ENCODE results near the gene NUBP1.

The NUBP1 gene

DNA sequence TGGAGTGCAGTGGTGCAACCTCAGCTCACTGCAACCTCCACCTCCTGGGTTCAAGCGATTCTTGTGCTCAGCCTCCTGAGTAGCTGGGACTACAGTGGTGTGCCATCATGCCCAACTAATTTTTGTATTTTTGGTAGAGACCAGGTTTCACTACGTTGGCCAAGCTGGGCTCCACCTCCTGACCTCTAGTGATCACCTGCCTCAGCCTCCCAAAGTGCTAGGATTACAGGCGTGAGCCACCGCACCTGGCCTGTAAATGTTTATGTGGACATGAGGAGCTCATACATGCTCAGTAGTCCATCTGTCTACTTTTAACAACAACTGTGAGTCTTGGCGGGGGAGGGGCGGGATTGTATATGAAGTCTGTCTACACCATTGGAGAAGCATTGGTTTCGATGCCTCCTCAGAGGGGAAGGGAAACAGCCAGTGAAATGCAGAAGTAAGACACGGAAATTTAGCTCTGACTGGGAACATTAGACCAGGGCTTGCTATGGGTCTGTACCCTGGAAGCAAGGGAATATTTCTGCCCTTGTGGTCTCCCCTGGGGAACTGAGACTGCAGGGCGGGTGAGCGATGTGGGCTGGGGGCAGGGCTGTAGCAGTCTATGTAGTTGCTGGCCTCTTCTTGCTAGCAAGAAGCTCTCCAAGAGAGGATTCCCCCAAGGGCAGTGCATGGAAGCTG, 9.3 kb downstream of the NUBP1 start:
- Histone ChIP-seq H3K4me3 (ENCODE audit: extremely low read depth, insufficient read depth, low read length, poor library complexity, severe bottlenecking) (no peak overlapping the region), H3K9me3 (ENCODE audit: control insufficient read depth, low read length) (no peaks in the 10 kb centered on the region), H3K27ac (ENCODE audit: low read depth, low read length, severe bottlenecking) (no peak overlapping the region), H3K36me3 (ENCODE audit: control insufficient read depth, insufficient read depth, low read length) (peaks cover 38% of the 10 kb centered on the region), H3K4me1 (ENCODE audit: control insufficient read depth, insufficient read depth, low read length, poor library complexity, severe bottlenecking) (no peaks in the 10 kb centered on the region)
- WGBS, 2 experiments (ENCODE audit: insufficient coverage in 2 of 2): 94 to 98% methylated on average over 7 to 9 of the region's 10 CpGs

DNA sequence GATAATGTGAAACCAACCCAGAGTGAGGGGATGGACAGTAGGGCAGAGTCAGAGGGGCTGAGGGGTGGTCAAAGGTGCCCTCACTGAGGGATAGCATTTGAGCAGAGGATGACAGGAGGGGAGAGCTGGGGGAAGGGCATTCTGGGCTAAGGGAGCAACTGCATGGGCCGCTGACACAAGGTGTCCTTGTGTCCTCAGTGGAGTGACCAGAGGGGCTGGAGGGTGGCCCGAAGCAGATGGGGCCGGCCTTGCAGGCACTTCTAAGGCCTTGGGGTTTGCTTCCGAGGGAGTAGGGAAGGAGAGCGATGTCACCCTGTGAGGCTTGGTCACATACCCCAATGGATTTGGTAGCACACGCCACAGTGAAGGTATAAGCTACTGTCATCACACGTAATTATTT, 10.0 kb downstream of the NUBP1 start:
- Histone ChIP-seq H3K9me3 (ENCODE audit: control insufficient read depth, low read length) (no peaks in the 10 kb centered on the region), H3K4me1 (ENCODE audit: control insufficient read depth, insufficient read depth, low read length, poor library complexity, severe bottlenecking) (no peaks in the 10 kb centered on the region), H3K4me3 (ENCODE audit: extremely low read depth, insufficient read depth, low read length, poor library complexity, severe bottlenecking) (no peak overlapping the region), H3K27ac (ENCODE audit: low read depth, low read length, severe bottlenecking) (no peak overlapping the region), H3K36me3 (ENCODE audit: control insufficient read depth, insufficient read depth, low read length) (peaks cover 37% of the 10 kb centered on the region)
- WGBS, 2 experiments (ENCODE audit: insufficient coverage in 2 of 2): 90 to 95% methylated on average over 2 to 4 of the region's 7 CpGs

GRCh38 chr16:10754941-10755340, 11.3 kb downstream of the NUBP1 start:
- Histone ChIP-seq H3K27ac (ENCODE audit: low read depth, low read length, severe bottlenecking) (no peak overlapping the region), H3K4me3 (ENCODE audit: extremely low read depth, insufficient read depth, low read length, poor library complexity, severe bottlenecking) (no peak overlapping the region), H3K9me3 (ENCODE audit: control insufficient read depth, low read length) (no peaks in the 10 kb centered on the region), H3K36me3 (ENCODE audit: control insufficient read depth, insufficient read depth, low read length) (peaks cover 46% of the 10 kb centered on the region), H3K4me1 (ENCODE audit: control insufficient read depth, insufficient read depth, low read length, poor library complexity, severe bottlenecking) (no peaks in the 10 kb centered on the region)
- 80 to 100% methylated on average over 1 to 2 of the region's 4 CpGs for WGBS, 2 experiments (ENCODE audit: insufficient coverage in 2 of 2)

GRCh38 chr16:10756574-10756973, 12.9 kb downstream of the NUBP1 start:
- Histone ChIP-seq H3K27ac (ENCODE audit: low read depth, low read length, severe bottlenecking) (no peak overlapping the region), H3K4me1 (ENCODE audit: control insufficient read depth, insufficient read depth, low read length, poor library complexity, severe bottlenecking) (no peaks in the 10 kb centered on the region), H3K36me3 (ENCODE audit: control insufficient read depth, insufficient read depth, low read length) (peaks cover 55% of the 10 kb centered on the region), H3K4me3 (ENCODE audit: extremely low read depth, insufficient read depth, low read length, poor library complexity, severe bottlenecking) (no peak overlapping the region), H3K9me3 (ENCODE audit: control insufficient read depth, low read length) (no peaks in the 10 kb centered on the region)
- 95 to 97% methylated on average over 5 to 6 of the region's 6 CpGs for WGBS, 2 experiments (ENCODE audit: insufficient coverage in 2 of 2)

DNA sequence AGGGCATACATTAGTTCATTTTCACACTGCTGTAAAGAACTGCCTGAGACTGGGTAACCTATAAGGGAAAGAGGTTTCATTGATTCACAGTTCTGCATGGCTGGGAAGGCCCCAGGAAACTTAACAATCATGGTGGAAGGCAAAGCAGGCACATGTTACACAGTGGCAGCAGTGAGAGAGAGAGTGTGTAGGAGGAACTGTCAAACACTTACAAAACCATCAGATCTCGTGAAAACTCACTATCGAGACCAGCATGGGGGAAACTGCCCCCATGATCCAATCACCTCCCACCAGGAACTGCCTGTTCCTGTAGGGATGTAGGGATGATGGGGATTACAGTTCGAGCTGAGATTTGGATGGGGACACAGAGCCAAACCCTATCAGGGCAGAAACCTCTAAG, 17.2 kb downstream of the NUBP1 start:
- Histone ChIP-seq H3K4me1 (ENCODE audit: control insufficient read depth, insufficient read depth, low read length, poor library complexity, severe bottlenecking) (no peaks in the 10 kb centered on the region), H3K4me3 (ENCODE audit: extremely low read depth, insufficient read depth, low read length, poor library complexity, severe bottlenecking) (no peak overlapping the region), H3K36me3 (ENCODE audit: control insufficient read depth, insufficient read depth, low read length) (peaks cover 68% of the 10 kb centered on the region), H3K9me3 (ENCODE audit: control insufficient read depth, low read length) (no peaks in the 10 kb centered on the region), H3K27ac (ENCODE audit: low read depth, low read length, severe bottlenecking) (no peak overlapping the region)
- 71 to 83% methylated on average over 1 of the region's 3 CpGs for WGBS, 2 experiments (ENCODE audit: insufficient coverage in 2 of 2)

GRCh38 chr16:10761373-10761772, 17.7 kb downstream of the NUBP1 start:
- Histone ChIP-seq H3K27ac (ENCODE audit: low read depth, low read length, severe bottlenecking) (no peak overlapping the region), H3K36me3 (ENCODE audit: control insufficient read depth, insufficient read depth, low read length) (peaks cover 68% of the 10 kb centered on the region), H3K4me1 (ENCODE audit: control insufficient read depth, insufficient read depth, low read length, poor library complexity, severe bottlenecking) (no peaks in the 10 kb centered on the region), H3K9me3 (ENCODE audit: control insufficient read depth, low read length) (no peaks in the 10 kb centered on the region), H3K4me3 (ENCODE audit: extremely low read depth, insufficient read depth, low read length, poor library complexity, severe bottlenecking) (no peak overlapping the region)
- WGBS, 2 experiments (ENCODE audit: insufficient coverage in 2 of 2): 92 to 96% methylated on average over 8 of the region's 8 CpGs

GRCh38 chr16:10762336-10763016, 18.8 kb downstream of the NUBP1 start:
- no peak overlapping the region for H3K4me3 ChIP-seq (ENCODE audit: extremely low read depth, insufficient read depth, low read length, poor library complexity, severe bottlenecking)
- H3K27ac ChIP-seq (ENCODE audit: low read depth, low read length, severe bottlenecking): no peak overlapping the region
- no peaks in the 10 kb centered on the region for H3K9me3 ChIP-seq (ENCODE audit: control insufficient read depth, low read length)
- H3K36me3 ChIP-seq (ENCODE audit: control insufficient read depth, insufficient read depth, low read length): peaks cover 67% of the 10 kb centered on the region
- H3K4me1 ChIP-seq (ENCODE audit: control insufficient read depth, insufficient read depth, low read length, poor library complexity, severe bottlenecking): no peaks in the 10 kb centered on the region
- 94 to 96% methylated on average over 23 to 33 of the region's 35 CpGs for WGBS, 2 experiments (ENCODE audit: insufficient coverage in 2 of 2)

DNA sequence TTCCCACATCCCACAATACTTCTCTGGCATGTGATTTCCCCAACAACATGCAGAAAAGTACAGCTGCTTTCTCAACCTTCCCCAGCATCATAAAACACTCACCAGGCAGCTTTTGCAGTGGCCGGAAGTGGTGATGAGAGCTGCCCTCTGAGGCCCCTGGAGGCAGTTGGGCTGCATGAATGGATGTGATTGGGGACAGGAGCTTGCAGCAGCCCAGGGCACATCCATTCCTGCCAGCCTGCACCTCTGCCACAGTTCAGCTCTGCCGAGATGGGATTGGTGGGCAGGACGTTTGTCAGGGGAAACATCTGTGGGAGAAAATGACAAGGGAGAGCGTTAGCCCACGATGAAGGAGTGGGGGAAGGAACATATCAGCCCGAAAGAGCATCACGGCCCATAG, 19.8 kb downstream of the NUBP1 start:
- H3K9me3 ChIP-seq (ENCODE audit: control insufficient read depth, low read length): no peaks in the 10 kb centered on the region
- WGBS, 2 experiments (ENCODE audit: insufficient coverage in 2 of 2): 90 to 94% methylated on average over 6 of the region's 7 CpGs
- H3K4me1 ChIP-seq (ENCODE audit: control insufficient read depth, insufficient read depth, low read length, poor library complexity, severe bottlenecking): no peaks in the 10 kb centered on the region
- H3K27ac ChIP-seq (ENCODE audit: low read depth, low read length, severe bottlenecking): no peak overlapping the region
- H3K4me3 ChIP-seq (ENCODE audit: extremely low read depth, insufficient read depth, low read length, poor library complexity, severe bottlenecking): no peak overlapping the region
- H3K36me3 ChIP-seq (ENCODE audit: control insufficient read depth, insufficient read depth, low read length): peaks cover 62% of the 10 kb centered on the region

DNA sequence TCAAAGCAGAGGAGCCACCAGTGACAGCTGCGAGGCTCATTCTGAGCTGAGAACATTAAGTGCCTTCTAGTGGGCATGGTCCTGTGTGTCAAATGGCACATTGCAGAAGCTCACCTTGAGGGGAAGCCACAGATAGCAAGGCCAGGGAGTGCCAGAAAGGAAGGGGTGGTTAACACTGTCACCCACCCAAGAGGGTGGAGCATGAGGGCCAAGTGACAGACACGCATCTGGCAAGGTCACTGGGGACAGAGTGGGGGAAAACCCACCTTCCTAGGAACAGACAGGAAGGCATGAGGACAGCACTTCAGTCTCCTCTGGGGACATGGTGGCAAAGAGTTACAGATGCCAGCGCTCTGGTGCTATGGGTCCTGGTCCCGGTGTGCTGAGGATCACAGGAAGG, 22.1 kb downstream of the NUBP1 start:
- H3K9me3 ChIP-seq (ENCODE audit: control insufficient read depth, low read length): no peaks in the 10 kb centered on the region
- no peaks in the 10 kb centered on the region for H3K4me1 ChIP-seq (ENCODE audit: control insufficient read depth, insufficient read depth, low read length, poor library complexity, severe bottlenecking)
- no peak overlapping the region for H3K27ac ChIP-seq (ENCODE audit: low read depth, low read length, severe bottlenecking)
- 93 to 96% methylated on average over 4 of the region's 4 CpGs for WGBS, 2 experiments (ENCODE audit: insufficient coverage in 2 of 2)
- no peak overlapping the region for H3K4me3 ChIP-seq (ENCODE audit: extremely low read depth, insufficient read depth, low read length, poor library complexity, severe bottlenecking)
- H3K36me3 ChIP-seq (ENCODE audit: control insufficient read depth, insufficient read depth, low read length): peaks cover 51% of the 10 kb centered on the region

DNA sequence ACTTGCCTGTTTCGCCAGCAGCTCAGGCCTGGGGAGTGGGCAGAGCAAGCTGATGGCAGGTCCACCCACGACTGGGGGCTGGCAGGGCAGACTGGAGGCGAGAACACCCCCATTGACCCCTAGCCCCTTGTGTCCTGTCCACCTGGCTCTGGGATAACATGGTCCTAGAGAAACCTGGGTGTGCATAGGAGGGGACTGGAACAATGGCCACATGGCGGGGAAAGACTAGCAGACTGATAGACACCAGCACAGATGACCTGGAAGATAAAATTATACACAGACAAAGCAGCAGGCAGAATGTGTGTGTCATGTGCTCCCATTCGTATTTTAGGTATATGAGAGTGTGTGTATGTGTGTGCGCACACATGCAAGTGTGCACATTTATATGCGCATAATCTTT, 23.5 kb downstream of the NUBP1 start:
- no peak overlapping the region for H3K27ac ChIP-seq (ENCODE audit: low read depth, low read length, severe bottlenecking)
- peaks cover 39% of the 10 kb centered on the region for H3K36me3 ChIP-seq (ENCODE audit: control insufficient read depth, insufficient read depth, low read length)
- no peaks in the 10 kb centered on the region for H3K4me1 ChIP-seq (ENCODE audit: control insufficient read depth, insufficient read depth, low read length, poor library complexity, severe bottlenecking)
- no peak overlapping the region for H3K4me3 ChIP-seq (ENCODE audit: extremely low read depth, insufficient read depth, low read length, poor library complexity, severe bottlenecking)
- H3K9me3 ChIP-seq (ENCODE audit: control insufficient read depth, low read length): no peaks in the 10 kb centered on the region
- WGBS, 2 experiments (ENCODE audit: insufficient coverage in 2 of 2): 93 to 95% methylated on average over 4 to 6 of the region's 7 CpGs

GRCh38 chr16:10769381-10769780, 25.7 kb downstream of the NUBP1 start:
- 83 to 98% methylated on average over 6 to 7 of the region's 7 CpGs for WGBS, 2 experiments (ENCODE audit: insufficient coverage in 2 of 2)

More at GRCh38 chr16:10769381-10769780, 25.7 kb downstream of the NUBP1 start:
- H3K36me3 ChIP-seq (ENCODE audit: control insufficient read depth, insufficient read depth, low read length): peaks cover 19% of the 10 kb centered on the region
- H3K9me3 ChIP-seq (ENCODE audit: control insufficient read depth, low read length): no peaks in the 10 kb centered on the region
- no peaks in the 10 kb centered on the region for H3K4me1 ChIP-seq (ENCODE audit: control insufficient read depth, insufficient read depth, low read length, poor library complexity, severe bottlenecking)
- H3K4me3 ChIP-seq (ENCODE audit: extremely low read depth, insufficient read depth, low read length, poor library complexity, severe bottlenecking): no peak overlapping the region
- no peak overlapping the region for H3K27ac ChIP-seq (ENCODE audit: low read depth, low read length, severe bottlenecking)
